Measurements from ENCODE around the gene ABCC5.
"Not testable (repeated sequence)": the region's sequence is repeated elsewhere in the genome, so short reads cannot be mapped to it uniquely, and the experiment has no call there.

ABCC5 gene

GRCh38 chr3:184017672-184018423 lies at the start of gene ABCC5:
TSS of gene ABCC5 (minus strand) at chr3:184017884. CDS start at chr3:184014392, 3,492 bp downstream.
- peak; percentile 99 for DNase-seq

GRCh38 chr3:184066211-184066610 lies 48.5 kb upstream of the ABCC5 start:
- DNase-seq, result no peak

- DNase-seq, result no peak
Observed at GRCh38 chr3:184062637-184063036, 45.0 kb upstream of the ABCC5 start.

- DNase-seq, result peak; percentile 49
Observed at GRCh38 chr3:184059424-184059823, 41.7 kb upstream of the ABCC5 start.

- no peak for DNase-seq
Observed at GRCh38 chr3:184058029-184058428, 40.3 kb upstream of the ABCC5 start.

GRCh38 chr3:184052767-184053166 lies 35.1 kb upstream of the ABCC5 start, which contains the start of gene HTR3C:
TSS of gene HTR3C (plus strand) at chr3:184053047. CDS start at chr3:184053081, 34 bp downstream.
- DNase-seq, result no peak

- DNase-seq, result peak; percentile 95
Observed at GRCh38 chr3:184050217-184050847, 32.6 kb upstream of the ABCC5 start.

GRCh38 chr3:184045995-184046394 lies 28.3 kb upstream of the ABCC5 start:
- DNase-seq, result no peak

GRCh38 chr3:184042617-184043016 lies 24.9 kb upstream of the ABCC5 start:
- peak; percentile 98 for DNase-seq

GRCh38 chr3:184040010-184040409 lies 22.3 kb upstream of the ABCC5 start:
- peak; percentile 85 for DNase-seq

GRCh38 chr3:184039414-184039813 lies 21.7 kb upstream of the ABCC5 start:
- no peak for DNase-seq

- DNase-seq, result not testable (repeated sequence)
Observed at GRCh38 chr3:184038307-184038706, 20.6 kb upstream of the ABCC5 start.

- no peak for DNase-seq
Observed at GRCh38 chr3:184037816-184038215, 20.1 kb upstream of the ABCC5 start.

- no peak for DNase-seq
Observed at GRCh38 chr3:184031187-184031792, 13.6 kb upstream of the ABCC5 start, which contains the start of gene HTR3D. TSS of gene HTR3D (plus strand) at chr3:184031742. CDS start at chr3:184031742, 0 bp downstream.

- DNase-seq, result no peak
Observed at GRCh38 chr3:184030536-184030935, 12.9 kb upstream of the ABCC5 start.

- no peak for DNase-seq
Observed at GRCh38 chr3:184029443-184029842, 11.8 kb upstream of the ABCC5 start.

- DNase-seq, result not testable (repeated sequence)
Observed at GRCh38 chr3:184028275-184028890, 10.7 kb upstream of the ABCC5 start.

- not testable (repeated sequence) for DNase-seq
Observed at GRCh38 chr3:184025256-184025655, 7.6 kb upstream of the ABCC5 start.

GRCh38 chr3:184022323-184022722 lies 4.6 kb upstream of the ABCC5 start:
- DNase-seq, result no peak

GRCh38 chr3:184018424-184018973 lies 815 bp upstream of the ABCC5 start:
- no peak for DNase-seq

- peak; percentile 84 for DNase-seq
Observed at GRCh38 chr3:184016811-184017671, 643 bp downstream of the ABCC5 start.

- DNase-seq, result no peak
Observed at GRCh38 chr3:184016169-184016570, 1.5 kb downstream of the ABCC5 start.

Measured in NCI-H146 (cell line).